Activated CD4-positive, alpha-beta T cell treated with anti-CD3 and anti-CD28 coated beads, Interleukin-2, amount 50 U/mL, for 48 hours (primary cell): ENCODE data around the gene BFAR.
"Not testable (repeated sequence)": the region's sequence is repeated elsewhere in the genome, so short reads cannot be mapped to it uniquely, and the experiment has no call there.

ENCODE experiments used
- DNase-seq, 2 experiments: peaks; one replicate each; pipeline ENCODE4 v3.0.0-alpha.2; 2020

The BFAR gene

GRCh38 chr16:14636179-14636950 is 3.6 kb downstream of the BFAR start:
- not testable (repeated sequence) for DNase-seq

- DNase-seq, result not testable (repeated sequence)
Measured at GRCh38 chr16:14636951-14637240, 4.1 kb downstream of the BFAR start.

- DNase-seq, result no peak
Measured at GRCh38 chr16:14640538-14640937, 7.8 kb downstream of the BFAR start.

GRCh38 chr16:14641206-14641605 is 8.5 kb downstream of the BFAR start:
- DNase-seq, result no peak

GRCh38 chr16:14641926-14642325 is 9.2 kb downstream of the BFAR start:
- DNase-seq, result peak in 1 of 2 experiments; percentile 25

GRCh38 chr16:14649816-14650215 is 17.1 kb downstream of the BFAR start:
- no peak for DNase-seq

- DNase-seq, result no peak
Measured at GRCh38 chr16:14650629-14651028, 17.9 kb downstream of the BFAR start.

- DNase-seq, result no peak
Measured at GRCh38 chr16:14652726-14653125, 20.0 kb downstream of the BFAR start.

- no peak for DNase-seq
Measured at GRCh38 chr16:14658063-14658462, 25.3 kb downstream of the BFAR start.

GRCh38 chr16:14667347-14668266 is 34.9 kb downstream of the BFAR start:
- no peak for DNase-seq

GRCh38 chr16:14668556-14669223 is 35.9 kb downstream of the BFAR start:
- DNase-seq, result no peak

GRCh38 chr16:14669776-14670175 is 37.0 kb downstream of the BFAR start:
- no peak for DNase-seq

GRCh38 chr16:14672403-14672971 is 39.7 kb downstream of the BFAR start:
- DNase-seq, result no peak

- DNase-seq, result no peak
Measured at GRCh38 chr16:14676633-14677032, 43.9 kb downstream of the BFAR start.

GRCh38 chr16:14677627-14678026 is 44.9 kb downstream of the BFAR start:
- no peak for DNase-seq

GRCh38 chr16:14678748-14679497 is 46.2 kb downstream of the BFAR start:
- DNase-seq, result no peak

GRCh38 chr16:14680396-14680795 is 47.6 kb downstream of the BFAR start:
- not testable (repeated sequence) for DNase-seq

- no peak for DNase-seq
Measured at GRCh38 chr16:14681115-14681514, 48.4 kb downstream of the BFAR start.

GRCh38 chr16:14682121-14682520 is 49.4 kb downstream of the BFAR start:
- no peak for DNase-seq

GRCh38 chr16:14685870-14686793 is 53.4 kb downstream of the BFAR start:
- not testable (repeated sequence) for DNase-seq

GRCh38 chr16:14694129-14694528 is 61.4 kb downstream of the BFAR start, which contains the start of gene PLA2G10:
TSS of gene PLA2G10 (minus strand) at chr16:14694308. CDS start at chr16:14694229, 79 bp downstream.
- DNase-seq, result not testable (repeated sequence)
